HepG2 (cell line): Measurements from ENCODE around the gene ANKHD1.
A peak's percentile ranks its signal among the peaks of the same experiment; 100 is the strongest.

Source experiments
- JUN ChIP-seq: sonication (generic); formaldehyde crosslinking; IDR thresholded peaks from 2 replicates; pipeline ENCODE4 v1.4.0; 2020; ENCODE audit warnings: mild to moderate bottlenecking, missing genetic modification reagents
- KAT8 ChIP-seq: IDR thresholded peaks from 2 replicates; pipeline ENCODE4 v1.6.1; 2016; ENCODE audit warnings: missing genetic modification reagents, missing compliant biosample characterization
- ZNF263 ChIP-seq: sonication (generic); formaldehyde crosslinking; IDR thresholded peaks from 2 replicates; pipeline ENCODE4 v1.4.0; 2020; ENCODE audit warnings: missing genetic modification reagents
- TF ChIP-seq, protein P1 (sequence below): sonication (generic); formaldehyde crosslinking; IDR thresholded peaks from 2 replicates; pipeline ENCODE4 v1.4.0; 2020; ENCODE audit warnings: low read depth, missing genetic modification reagents

DNA sequence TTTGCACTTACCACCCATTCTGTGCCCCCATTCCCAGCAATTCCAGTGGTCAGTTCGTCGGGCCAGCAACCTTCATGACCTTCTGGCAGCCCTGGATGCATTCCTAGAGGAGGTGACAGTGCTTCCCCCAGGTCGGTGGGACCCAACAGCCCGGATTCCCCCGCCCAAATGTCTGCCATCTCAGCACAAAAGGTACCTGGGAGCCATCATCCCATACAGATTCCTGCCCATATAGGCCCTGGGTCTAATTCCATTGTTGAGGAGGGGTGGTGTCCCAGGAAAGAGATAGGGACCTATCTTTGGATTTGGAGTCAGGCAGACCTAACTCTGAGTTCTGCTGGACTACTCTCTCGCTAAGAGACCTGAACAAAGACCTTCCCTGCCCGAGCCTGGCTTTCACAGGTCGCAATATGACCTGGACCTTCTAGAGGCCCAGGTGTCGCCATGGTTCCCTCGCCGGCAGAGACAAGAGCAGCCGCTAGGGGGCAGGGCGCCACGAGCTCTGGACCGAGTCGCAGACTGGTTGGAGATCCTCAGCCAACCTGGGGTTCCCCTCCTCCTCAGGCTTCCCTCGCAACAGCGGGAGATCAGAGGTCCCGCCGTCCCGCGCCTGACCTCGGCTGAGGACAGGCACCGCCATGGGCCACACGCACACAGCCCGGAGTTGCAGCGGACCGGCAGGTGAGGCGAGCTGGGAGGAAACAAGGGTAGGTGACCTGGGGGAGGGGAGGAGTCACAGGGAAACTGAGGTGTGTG is 38.6 kb upstream of the ANKHD1 start:
- TF ChIP-seq ZNF263 (peak; percentile 63; the same call in 1 of the 2 replicates), JUN (CRISPR knock-in tag) (no peak), KAT8 (peak; percentile 63; the same call in 1 of the 2 replicates)
- TF ChIP-seq, protein P1, sequence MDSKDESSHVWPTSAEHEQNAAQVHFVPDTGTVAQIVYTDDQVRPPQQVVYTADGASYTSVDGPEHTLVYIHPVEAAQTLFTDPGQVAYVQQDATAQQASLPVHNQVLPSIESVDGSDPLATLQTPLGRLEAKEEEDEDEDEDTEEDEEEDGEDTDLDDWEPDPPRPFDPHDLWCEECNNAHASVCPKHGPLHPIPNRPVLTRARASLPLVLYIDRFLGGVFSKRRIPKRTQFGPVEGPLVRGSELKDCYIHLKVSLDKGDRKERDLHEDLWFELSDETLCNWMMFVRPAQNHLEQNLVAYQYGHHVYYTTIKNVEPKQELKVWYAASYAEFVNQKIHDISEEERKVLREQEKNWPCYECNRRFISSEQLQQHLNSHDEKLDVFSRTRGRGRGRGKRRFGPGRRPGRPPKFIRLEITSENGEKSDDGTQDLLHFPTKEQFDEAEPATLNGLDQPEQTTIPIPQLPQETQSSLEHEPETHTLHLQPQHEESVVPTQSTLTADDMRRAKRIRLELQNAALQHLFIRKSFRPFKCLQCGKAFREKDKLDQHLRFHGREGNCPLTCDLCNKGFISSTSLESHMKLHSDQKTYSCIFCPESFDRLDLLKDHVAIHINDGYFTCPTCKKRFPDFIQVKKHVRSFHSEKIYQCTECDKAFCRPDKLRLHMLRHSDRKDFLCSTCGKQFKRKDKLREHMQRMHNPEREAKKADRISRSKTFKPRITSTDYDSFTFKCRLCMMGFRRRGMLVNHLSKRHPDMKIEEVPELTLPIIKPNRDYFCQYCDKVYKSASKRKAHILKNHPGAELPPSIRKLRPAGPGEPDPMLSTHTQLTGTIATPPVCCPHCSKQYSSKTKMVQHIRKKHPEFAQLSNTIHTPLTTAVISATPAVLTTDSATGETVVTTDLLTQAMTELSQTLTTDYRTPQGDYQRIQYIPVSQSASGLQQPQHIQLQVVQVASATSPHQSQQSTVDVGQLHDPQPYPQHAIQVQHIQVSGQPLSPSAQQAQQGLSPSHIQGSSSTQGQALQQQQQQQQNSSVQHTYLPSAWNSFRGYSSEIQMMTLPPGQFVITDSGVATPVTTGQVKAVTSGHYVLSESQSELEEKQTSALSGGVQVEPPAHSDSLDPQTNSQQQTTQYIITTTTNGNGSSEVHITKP (CRISPR knock-in tag) = no peak
